Osteoblast (primary cell): ENCODE measurements around the gene ATP2B2. TPM values are rescaled to one million over a fixed set of nuclear protein-coding genes. Genes with fewer than 3 reads are reported as not detected.

ENCODE experiments used
- DNase-seq: peaks from one replicate; pipeline ENCODE4 v3.0.0; 2011; ENCODE audit warnings: low spot score, mixed read lengths; ENCODE audit not compliant: insufficient read length; ENCODE audit errors: missing footprints
- H2AFZ ChIP-seq: 2 replicates; pipeline ENCODE4 v1.6.0; 2011; ENCODE audit warnings: mild to moderate bottlenecking, low read length
- H3K27ac ChIP-seq: 2 replicates; pipeline ENCODE4 v1.5.1; 2011; ENCODE audit warnings: mild to moderate bottlenecking, low read depth, low read length, moderate library complexity
- H3K27me3 ChIP-seq: 2 replicates; pipeline ENCODE4 v1.6.0; 2012; ENCODE audit warnings: mild to moderate bottlenecking, control low read depth, inconsistent platforms, low read length, moderate library complexity; ENCODE audit not compliant: insufficient read depth
- H3K36me3 ChIP-seq: 2 replicates; pipeline ENCODE4 v1.5.1; 2011; ENCODE audit warnings: mild to moderate bottlenecking, low read length, control low read depth, moderate library complexity; ENCODE audit not compliant: insufficient read depth
- H3K4me1 ChIP-seq: 2 replicates; pipeline ENCODE4 v1.5.1; 2011; ENCODE audit warnings: mild to moderate bottlenecking, low read length, control low read depth, moderate library complexity; ENCODE audit not compliant: insufficient read depth
- H3K4me2 ChIP-seq: 2 replicates; pipeline ENCODE4 v1.6.0; 2011; ENCODE audit warnings: mild to moderate bottlenecking, low read length; ENCODE audit not compliant: insufficient read depth
- H3K4me3 ChIP-seq: fragments of 200-600 bp; sonication (generic); 3 replicates; pipeline ENCODE4 v1.5.1; 2012; ENCODE audit warnings: mild to moderate bottlenecking, low read length, inconsistent platforms; ENCODE audit not compliant: insufficient read depth
- H3K79me2 ChIP-seq: 2 replicates; pipeline ENCODE4 v1.6.0; 2012; ENCODE audit warnings: mild to moderate bottlenecking, low read length, control low read depth, inconsistent platforms; ENCODE audit not compliant: insufficient read depth
- H3K9me3 ChIP-seq: 2 replicates; pipeline ENCODE4 v1.5.1; 2011; ENCODE audit warnings: low read depth, low read length, control low read depth
- H4K20me1 ChIP-seq: 2 replicates; pipeline ENCODE4 v1.6.0; 2012; ENCODE audit warnings: mild to moderate bottlenecking, low read length, control low read depth; ENCODE audit not compliant: insufficient read depth
- CTCF ChIP-seq: IDR thresholded peaks from 2 replicates; pipeline ENCODE4 v1.5.1; 2011; ENCODE audit warnings: mild to moderate bottlenecking, low read depth, low read length, moderate library complexity; ENCODE audit errors: extremely low read depth
- total RNA-seq: library from RNA; depleted of rRNA; stranded (reverse); fragments of >200 nt; gene quantifications from 2 replicates; pipeline ENCODE4 v1.2.3, GENCODE V29; 2012

ATP2B2 gene
- total RNA-seq, 1 donor: not detected

- peaks cover 20% of the 10 kb centered on the region for H3K4me1 ChIP-seq
- no peak overlapping the region for H3K27ac ChIP-seq
- H4K20me1 ChIP-seq: peaks cover 3% of the 10 kb centered on the region
- DNase-seq: no peak
- H3K4me3 ChIP-seq: no peak overlapping the region
- TF ChIP-seq CTCF: no peak
- H3K79me2 ChIP-seq: peaks cover 9% of the 10 kb centered on the region
- H2AFZ ChIP-seq: no peak overlapping the region
- peaks cover 12% of the 10 kb centered on the region for H3K36me3 ChIP-seq
- H3K4me2 ChIP-seq: no peak overlapping the region
- no peaks in the 10 kb centered on the region for H3K27me3 ChIP-seq
- no peaks in the 10 kb centered on the region for H3K9me3 ChIP-seq
Observed at GRCh38 chr3:10287936-10288574, 217.3 kb downstream of the ATP2B2 start.

GRCh38 chr3:10286596-10287295 lies 218.6 kb downstream of the ATP2B2 start:
- H3K27me3 ChIP-seq: no peaks in the 10 kb centered on the region
- H3K4me1 ChIP-seq: peaks cover 29% of the 10 kb centered on the region
- peak; percentile 64 for TF ChIP-seq CTCF
- H4K20me1 ChIP-seq: peaks cover 3% of the 10 kb centered on the region
- H3K36me3 ChIP-seq: peaks cover 7% of the 10 kb centered on the region
- no peak for DNase-seq
- H3K79me2 ChIP-seq: peaks cover 9% of the 10 kb centered on the region
- H3K27ac ChIP-seq: no peak overlapping the region
- H3K4me3 ChIP-seq: no peak overlapping the region
- no peak overlapping the region for H3K4me2 ChIP-seq
- no peaks in the 10 kb centered on the region for H3K9me3 ChIP-seq
- H2AFZ ChIP-seq: no peak overlapping the region

GRCh38 chr3:10286133-10286524 lies 219.3 kb downstream of the ATP2B2 start:
- no peaks in the 10 kb centered on the region for H3K9me3 ChIP-seq
- peaks cover 3% of the 10 kb centered on the region for H4K20me1 ChIP-seq
- no peak for TF ChIP-seq CTCF
- H3K4me1 ChIP-seq: peaks cover 31% of the 10 kb centered on the region
- no peak overlapping the region for H3K4me2 ChIP-seq
- no peak overlapping the region for H2AFZ ChIP-seq
- no peaks in the 10 kb centered on the region for H3K27me3 ChIP-seq
- no peak overlapping the region for H3K27ac ChIP-seq
- no peak overlapping the region for H3K4me3 ChIP-seq
- H3K79me2 ChIP-seq: peaks cover 9% of the 10 kb centered on the region
- peaks cover 7% of the 10 kb centered on the region for H3K36me3 ChIP-seq
- no peak for DNase-seq
